K562 (cell line): ENCODE measurements around the gene MRPL10. TPM values are rescaled to one million over a fixed set of nuclear protein-coding genes. Genes with fewer than 3 reads are reported as not detected.

Experiments used
- ATF7 ChIP-seq: fragments of 450-650 bp; IDR thresholded peaks from 2 replicates; pipeline ENCODE4 v1.7.1; 2014; ENCODE audit warnings: mild to moderate bottlenecking, moderate library complexity
- BACH1 ChIP-seq: fragments of 200-800 bp; sonication (Bioruptor generic); IDR thresholded peaks from 2 replicates; pipeline ENCODE4 v1.6.1; 2016; ENCODE audit warnings: missing genetic modification characterization, missing compliant biosample characterization
- CBX1 ChIP-seq: sonication (generic); IDR thresholded peaks from 2 replicates; pipeline ENCODE4 v1.6.1; 2016; ENCODE audit warnings: antibody characterized with exemption, low read depth, mild to moderate bottlenecking
- ESRRA ChIP-seq: fragments of 450-650 bp; IDR thresholded peaks from 2 replicates; pipeline ENCODE4 v1.6.1; 2014; ENCODE audit warnings: low read depth, mild to moderate bottlenecking, moderate library complexity, borderline replicate concordance
- HMG20B ChIP-seq: fragments of 250-450 bp; sonication (Bioruptor Pico); IDR thresholded peaks from 2 replicates; pipeline ENCODE4 v1.5.0; 2021; ENCODE audit warnings: mild to moderate bottlenecking
- HMGN3 ChIP-seq: IDR thresholded peaks from 2 replicates; pipeline ENCODE4 v1.6.1; 2011; ENCODE audit warnings: borderline replicate concordance, low read depth, mild to moderate bottlenecking, mixed read lengths, low read length; ENCODE audit not compliant: insufficient read length; ENCODE audit errors: extremely low read depth
- NFATC3 ChIP-seq: fragments of 450-650 bp; IDR thresholded peaks from 2 replicates; pipeline ENCODE4 v1.6.1; 2017; ENCODE audit warnings: mild to moderate bottlenecking
- NR2F6 ChIP-seq: fragments of 450-650 bp; formaldehyde crosslinking; IDR thresholded peaks from 2 replicates; pipeline ENCODE4 v1.4.0; 2020; ENCODE audit warnings: mild to moderate bottlenecking
- RCOR1 ChIP-seq, 2 experiments: IDR thresholded peaks; 2 replicates each; pipeline ENCODE4 v1.6.1; 2012; ENCODE audit warnings: low read depth in 2 of 2, low read length in 2 of 2, borderline replicate concordance in 1 of 2, improper control_type of control experiment in 1 of 2
- XRCC4 ChIP-seq: IDR thresholded peaks from one replicate; pipeline ENCODE4 v1.6.1; 2011; ENCODE audit not compliant: insufficient read depth, insufficient read length; ENCODE audit errors: extremely low read depth
- ZBED1 ChIP-seq: IDR thresholded peaks from 2 replicates; pipeline ENCODE4 v1.6.1; 2014
- ZNF780A ChIP-seq: fragments of 250-450 bp; sonication (Bioruptor Pico); IDR thresholded peaks from 2 replicates; pipeline ENCODE4 v1.5.0; 2021; ENCODE audit warnings: mild to moderate bottlenecking
- polyA plus RNA-seq, 8 experiments: library from polyadenylated mRNA; depleted of rRNA in 4 of 8; stranded (reverse) in 5 of 8; unstranded in 3 of 8; fragments of >200 nt; fragmentation: Nextera tagmentation in 2 of 8; fragmentation: Illumina TruSeq in 1 of 8; extraction: Ambion mirVana in 2 of 8; extraction: Trizol in 1 of 8; gene quantifications; 2 replicates each; pipeline versions ENCODE4 v1.2.1 to v1.2.3, GENCODE V29; 2011 to 2014; ENCODE audit warnings: inconsistent platforms in 1 of 8, missing spikeins in 1 of 8
- total RNA-seq, 7 experiments: library from RNA; depleted of rRNA in 6 of 7; stranded (reverse); fragments of >200 nt in 6 of 7; fragmentation: Illumina TruSeq in 2 of 7; extraction: Trizol in 2 of 7; gene quantifications; 2 replicates each; pipeline versions ENCODE4 v1.2.1 to v1.2.3, GENCODE V29; 2011 to 2021; ENCODE audit warnings: low replicate concordance in 1 of 7
- TF ChIP-seq, protein P1 (sequence below), 2 experiments: fragments of 450-650 bp in 1 of 2; sonication (generic) in 1 of 2; formaldehyde crosslinking in 1 of 2; IDR thresholded peaks; 2 replicates each; pipeline versions ENCODE4 v1.7.1 to v1.9.0; 2016 to 2022; ENCODE audit warnings: inconsistent platforms in 1 of 2, mild to moderate bottlenecking in 1 of 2, missing genetic modification reagents in 1 of 2
- TF ChIP-seq, protein P2 (sequence below): fragments of 450-650 bp; formaldehyde crosslinking; IDR thresholded peaks from 2 replicates; pipeline ENCODE4 v1.4.0; 2020; ENCODE audit warnings: mild to moderate bottlenecking, moderate library complexity
- TF ChIP-seq, protein P3 (sequence below): IDR thresholded peaks from 2 replicates; pipeline ENCODE4 v1.6.1; 2014; ENCODE audit warnings: antibody characterized with exemption

MRPL10 gene
- total and polyA plus RNA-seq, 9 of the 15 experiments (the other 6 are each of a cell fraction or from before 2014, with no cell fraction given) = 27.8 to 105 (median 67.3) TPM

DNA sequence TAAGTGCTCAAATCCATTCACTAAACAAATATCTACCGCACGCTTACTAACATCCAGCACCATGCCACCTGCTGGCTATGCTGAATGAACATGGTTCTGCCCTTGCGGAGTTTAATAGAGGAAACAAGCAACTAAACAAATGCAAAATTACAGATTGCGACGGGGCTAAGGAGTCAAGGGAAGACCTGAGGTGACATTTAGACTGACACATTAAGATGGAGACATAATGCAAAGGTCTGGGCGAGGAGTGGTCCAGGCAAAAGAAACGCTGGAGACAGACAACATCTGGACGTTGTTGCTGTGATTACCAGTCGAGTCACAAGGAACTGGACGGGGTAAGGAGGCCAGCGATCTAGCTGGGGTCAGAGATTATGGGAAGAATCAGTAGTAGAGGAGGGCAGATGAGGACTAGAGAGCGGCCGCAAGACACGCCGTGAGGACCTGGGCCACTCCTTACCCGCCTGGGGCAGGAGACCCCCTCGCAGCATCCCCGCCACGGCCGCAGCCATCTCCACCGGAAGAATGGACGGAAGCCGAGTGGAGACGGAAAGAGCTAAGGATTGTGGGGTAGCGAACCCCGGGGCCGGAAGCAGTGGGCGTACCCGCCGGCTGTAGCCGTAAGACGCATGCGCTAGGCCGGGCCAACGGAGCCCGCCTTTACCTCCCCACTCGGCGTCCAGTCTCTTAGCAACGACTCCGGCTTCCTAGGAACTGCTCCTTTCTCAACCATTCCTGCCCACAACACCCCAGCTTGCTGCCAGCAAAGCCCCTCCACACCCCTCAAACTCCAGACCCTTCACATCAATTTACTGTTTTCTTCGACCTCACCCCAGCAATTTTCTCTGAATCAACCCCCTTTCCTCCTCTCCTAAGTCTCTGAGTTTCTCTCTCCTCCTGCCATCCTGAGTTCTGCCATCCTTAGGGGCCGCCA is at the start of gene MRPL10, which contains the start of gene LRRC46 (continued):
- TF ChIP-seq ESRRA = peak; percentile 46; the same call in 1 of the 2 replicates
- TF ChIP-seq HMGN3 = peak; percentile 66
- TF ChIP-seq, protein P1, sequence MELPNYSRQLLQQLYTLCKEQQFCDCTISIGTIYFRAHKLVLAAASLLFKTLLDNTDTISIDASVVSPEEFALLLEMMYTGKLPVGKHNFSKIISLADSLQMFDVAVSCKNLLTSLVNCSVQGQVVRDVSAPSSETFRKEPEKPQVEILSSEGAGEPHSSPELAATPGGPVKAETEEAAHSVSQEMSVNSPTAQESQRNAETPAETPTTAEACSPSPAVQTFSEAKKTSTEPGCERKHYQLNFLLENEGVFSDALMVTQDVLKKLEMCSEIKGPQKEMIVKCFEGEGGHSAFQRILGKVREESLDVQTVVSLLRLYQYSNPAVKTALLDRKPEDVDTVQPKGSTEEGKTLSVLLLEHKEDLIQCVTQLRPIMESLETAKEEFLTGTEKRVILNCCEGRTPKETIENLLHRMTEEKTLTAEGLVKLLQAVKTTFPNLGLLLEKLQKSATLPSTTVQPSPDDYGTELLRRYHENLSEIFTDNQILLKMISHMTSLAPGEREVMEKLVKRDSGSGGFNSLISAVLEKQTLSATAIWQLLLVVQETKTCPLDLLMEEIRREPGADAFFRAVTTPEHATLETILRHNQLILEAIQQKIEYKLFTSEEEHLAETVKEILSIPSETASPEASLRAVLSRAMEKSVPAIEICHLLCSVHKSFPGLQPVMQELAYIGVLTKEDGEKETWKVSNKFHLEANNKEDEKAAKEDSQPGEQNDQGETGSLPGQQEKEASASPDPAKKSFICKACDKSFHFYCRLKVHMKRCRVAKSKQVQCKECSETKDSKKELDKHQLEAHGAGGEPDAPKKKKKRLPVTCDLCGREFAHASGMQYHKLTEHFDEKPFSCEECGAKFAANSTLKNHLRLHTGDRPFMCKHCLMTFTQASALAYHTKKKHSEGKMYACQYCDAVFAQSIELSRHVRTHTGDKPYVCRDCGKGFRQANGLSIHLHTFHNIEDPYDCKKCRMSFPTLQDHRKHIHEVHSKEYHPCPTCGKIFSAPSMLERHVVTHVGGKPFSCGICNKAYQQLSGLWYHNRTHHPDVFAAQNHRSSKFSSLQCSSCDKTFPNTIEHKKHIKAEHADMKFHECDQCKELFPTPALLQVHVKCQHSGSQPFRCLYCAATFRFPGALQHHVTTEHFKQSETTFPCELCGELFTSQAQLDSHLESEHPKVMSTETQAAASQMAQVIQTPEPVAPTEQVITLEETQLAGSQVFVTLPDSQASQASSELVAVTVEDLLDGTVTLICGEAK (IDR thresholded peaks at IDR 0.05) = peak; percentile 92
- TF ChIP-seq, protein P1 (CRISPR knock-in tag; IDR thresholded peaks at IDR 0.05) = no peak
- no peak for TF ChIP-seq BACH1 (tag)
- TF ChIP-seq ZNF780A = no peak
- no peak for TF ChIP-seq NFATC3
- TF ChIP-seq, protein P2, sequence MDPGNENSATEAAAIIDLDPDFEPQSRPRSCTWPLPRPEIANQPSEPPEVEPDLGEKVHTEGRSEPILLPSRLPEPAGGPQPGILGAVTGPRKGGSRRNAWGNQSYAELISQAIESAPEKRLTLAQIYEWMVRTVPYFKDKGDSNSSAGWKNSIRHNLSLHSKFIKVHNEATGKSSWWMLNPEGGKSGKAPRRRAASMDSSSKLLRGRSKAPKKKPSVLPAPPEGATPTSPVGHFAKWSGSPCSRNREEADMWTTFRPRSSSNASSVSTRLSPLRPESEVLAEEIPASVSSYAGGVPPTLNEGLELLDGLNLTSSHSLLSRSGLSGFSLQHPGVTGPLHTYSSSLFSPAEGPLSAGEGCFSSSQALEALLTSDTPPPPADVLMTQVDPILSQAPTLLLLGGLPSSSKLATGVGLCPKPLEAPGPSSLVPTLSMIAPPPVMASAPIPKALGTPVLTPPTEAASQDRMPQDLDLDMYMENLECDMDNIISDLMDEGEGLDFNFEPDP = no peak
- no peak for TF ChIP-seq CBX1
- no peak for TF ChIP-seq XRCC4
- TF ChIP-seq ATF7 = peak; percentile 59
- TF ChIP-seq HMG20B (CRISPR knock-in tag) = no peak
- TF ChIP-seq RCOR1 (IDR thresholded peaks at IDR 0.05; ENCODE audit: borderline replicate concordance in 1 of 2, low read depth in 2 of 2, low read length in 2 of 2) = 0 out of 4 replicates have a peak, but pooled peaks of 1 of the 2 experiments have one; percentile 36
- TF ChIP-seq, protein P3, sequence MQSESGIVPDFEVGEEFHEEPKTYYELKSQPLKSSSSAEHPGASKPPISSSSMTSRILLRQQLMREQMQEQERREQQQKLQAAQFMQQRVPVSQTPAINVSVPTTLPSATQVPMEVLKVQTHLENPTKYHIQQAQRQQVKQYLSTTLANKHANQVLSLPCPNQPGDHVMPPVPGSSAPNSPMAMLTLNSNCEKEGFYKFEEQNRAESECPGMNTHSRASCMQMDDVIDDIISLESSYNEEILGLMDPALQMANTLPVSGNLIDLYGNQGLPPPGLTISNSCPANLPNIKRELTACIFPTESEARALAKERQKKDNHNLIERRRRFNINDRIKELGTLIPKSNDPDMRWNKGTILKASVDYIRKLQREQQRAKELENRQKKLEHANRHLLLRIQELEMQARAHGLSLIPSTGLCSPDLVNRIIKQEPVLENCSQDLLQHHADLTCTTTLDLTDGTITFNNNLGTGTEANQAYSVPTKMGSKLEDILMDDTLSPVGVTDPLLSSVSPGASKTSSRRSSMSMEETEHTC = 0 out of 2 replicates have a peak, but pooled peaks have one; percentile 41
- peak; percentile 75; the same call in 1 of the 2 replicates for TF ChIP-seq ZBED1
- no peak for TF ChIP-seq NR2F6
